HG03342 (cell line): ENCODE results near the gene AMELX.

Experiments
- ATAC-seq: cut with Tn5 transposase; IDR thresholded peaks from one replicate; pipeline ENCODE4 v1.9.1; 2021; ENCODE audit warnings: mild to moderate bottlenecking, moderate library complexity; ENCODE audit not compliant: unreplicated experiment

AMELX gene

DNA sequence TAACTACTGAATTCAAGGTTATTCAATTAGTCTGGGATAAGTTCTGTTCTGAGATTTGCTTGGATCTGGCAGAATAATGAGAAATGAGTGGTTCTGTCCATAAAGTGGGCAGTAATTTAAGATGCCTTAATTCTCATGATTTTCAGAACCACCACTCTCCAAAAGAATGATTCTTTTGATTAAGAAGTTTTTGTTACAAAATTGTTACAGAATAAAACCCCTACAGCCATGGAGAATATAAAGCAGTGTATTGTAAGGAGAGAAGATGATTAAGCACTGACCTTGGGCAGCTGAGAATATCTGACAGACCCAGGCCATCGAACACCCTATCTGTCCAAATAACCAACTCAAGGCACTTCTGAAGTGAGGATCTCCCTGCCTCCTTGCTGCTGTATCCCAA is 12.4 kb downstream of the AMELX start:
- ATAC-seq: no peak

DNA sequence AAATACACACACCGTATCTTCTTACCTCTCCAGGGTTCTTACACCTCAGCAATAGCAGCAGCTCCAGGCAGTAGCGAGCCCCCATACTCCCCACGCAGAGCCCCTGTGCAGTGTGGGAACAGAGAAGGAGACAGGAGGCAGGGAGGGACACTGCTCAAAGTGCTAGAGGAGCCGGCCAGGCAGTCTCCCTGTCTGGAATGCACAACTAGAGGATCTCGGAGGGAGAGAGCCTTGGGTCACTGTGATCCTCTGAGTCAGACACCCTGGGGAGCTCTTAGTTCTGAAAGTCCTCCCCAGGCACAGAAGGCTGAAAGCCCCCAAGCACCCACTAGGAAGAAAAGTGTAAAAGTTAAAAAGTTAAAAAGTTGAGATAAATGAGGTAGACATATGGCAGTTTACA is 16.0 kb downstream of the AMELX start:
- no peak for ATAC-seq

DNA sequence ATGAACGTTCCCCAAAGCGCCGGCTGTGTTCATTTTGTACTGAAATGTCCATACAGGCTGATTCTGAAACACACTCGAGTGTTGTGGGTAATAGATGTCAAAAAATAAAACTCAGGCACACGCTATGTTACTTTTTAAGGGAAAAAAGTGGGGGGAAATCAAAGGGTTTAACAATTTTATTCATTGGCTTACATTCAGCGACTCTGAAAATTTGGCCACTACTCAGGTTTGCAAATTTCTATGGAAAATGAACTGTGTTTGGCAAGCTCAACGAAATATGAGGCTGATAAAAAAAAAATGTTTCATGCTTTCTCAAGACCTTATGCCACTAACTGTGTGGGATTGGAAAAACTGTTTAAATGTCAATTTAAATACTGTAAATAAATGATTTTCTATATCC is 18.5 kb downstream of the AMELX start:
- ATAC-seq: no peak

DNA sequence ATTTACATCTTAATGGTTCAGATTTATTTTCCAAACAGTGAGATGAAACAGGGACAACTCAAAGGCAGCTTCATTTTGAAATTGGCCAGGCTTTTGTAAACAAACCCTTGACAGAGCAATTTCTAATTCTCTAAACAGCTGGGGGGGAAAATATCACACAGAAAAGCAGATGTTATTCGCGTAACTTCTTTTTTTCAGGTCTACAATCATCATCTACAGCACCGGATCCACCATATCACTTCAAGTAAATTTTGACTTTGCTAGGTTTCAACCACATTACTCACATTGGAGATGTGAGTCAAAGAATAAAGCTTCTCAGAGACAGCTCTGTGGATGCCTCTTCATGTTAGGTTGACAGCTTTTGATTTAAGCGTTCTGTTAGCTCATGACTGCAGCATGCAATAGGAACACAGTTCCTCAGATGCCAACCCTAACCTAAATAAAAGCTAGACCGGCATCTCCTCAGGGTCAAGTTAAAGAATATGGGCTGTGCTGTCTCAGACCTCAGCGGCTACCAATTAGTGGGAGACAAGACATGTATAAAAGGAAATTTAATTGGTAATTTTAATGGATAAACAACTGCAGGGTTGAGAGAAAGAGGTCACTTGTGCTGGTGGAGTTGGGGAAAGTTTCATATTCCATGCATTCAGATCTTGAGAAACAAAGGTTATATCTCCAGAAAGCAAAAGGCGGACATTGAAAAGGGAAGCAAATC is 26.8 kb downstream of the AMELX start:
- ATAC-seq: no peak

DNA sequence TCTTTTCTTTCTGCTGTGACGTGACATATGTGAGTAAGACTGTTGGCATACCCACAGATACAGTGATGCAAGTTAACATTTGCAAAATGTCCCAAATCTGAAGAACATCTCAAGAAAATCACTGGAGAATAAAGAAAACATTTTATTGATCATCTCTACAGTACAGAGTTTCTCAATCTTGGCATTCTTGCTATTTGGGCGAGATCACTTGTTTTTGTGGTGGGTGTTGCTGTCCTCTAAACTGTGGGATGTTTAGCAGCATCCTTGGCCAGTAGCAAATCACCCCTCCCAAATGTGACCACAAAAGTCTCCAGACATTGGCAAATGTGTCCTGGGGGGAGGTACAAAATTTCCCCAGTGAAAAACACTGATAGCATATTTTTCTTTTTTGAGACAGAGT is 28.8 kb downstream of the AMELX start:
- ATAC-seq: no peak

DNA sequence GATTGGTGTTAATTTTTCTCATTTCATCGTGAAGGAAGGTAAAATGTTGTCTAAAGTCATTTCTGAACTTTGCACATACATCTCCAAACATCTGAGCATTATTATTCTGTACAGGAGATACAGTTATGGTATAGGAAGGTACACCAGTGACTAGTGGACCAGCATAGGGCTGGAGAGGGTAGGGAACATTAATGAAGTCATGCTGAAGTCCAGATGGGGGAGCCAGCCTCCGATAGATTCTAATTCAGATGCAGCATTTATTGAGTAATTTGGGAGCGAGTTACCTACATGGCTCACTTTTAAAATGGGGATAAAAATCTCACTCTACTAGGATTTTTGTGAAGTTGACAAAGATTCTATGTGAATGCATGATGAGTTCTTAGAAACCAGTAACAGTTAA is 34.9 kb downstream of the AMELX start:
- ATAC-seq: no peak

DNA sequence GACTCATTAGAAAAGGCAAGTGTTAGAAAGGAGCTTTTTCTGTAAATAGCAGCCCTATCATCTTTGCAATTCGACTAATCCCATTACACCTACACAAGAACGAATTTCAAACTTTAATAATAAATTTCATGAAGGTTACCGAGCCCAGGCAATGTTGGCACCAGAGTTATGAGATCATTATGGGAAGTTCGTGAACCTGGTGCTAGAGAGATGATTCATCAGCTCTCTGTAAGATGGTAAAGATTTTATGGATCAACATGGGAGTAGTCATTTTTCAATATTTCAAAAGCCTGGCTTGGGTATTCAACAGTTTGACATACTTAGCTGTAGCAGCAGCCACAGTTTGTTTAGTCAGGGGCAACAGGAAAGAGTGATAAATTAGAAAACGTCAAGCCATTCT is 35.8 kb downstream of the AMELX start:
- ATAC-seq: no peak

DNA sequence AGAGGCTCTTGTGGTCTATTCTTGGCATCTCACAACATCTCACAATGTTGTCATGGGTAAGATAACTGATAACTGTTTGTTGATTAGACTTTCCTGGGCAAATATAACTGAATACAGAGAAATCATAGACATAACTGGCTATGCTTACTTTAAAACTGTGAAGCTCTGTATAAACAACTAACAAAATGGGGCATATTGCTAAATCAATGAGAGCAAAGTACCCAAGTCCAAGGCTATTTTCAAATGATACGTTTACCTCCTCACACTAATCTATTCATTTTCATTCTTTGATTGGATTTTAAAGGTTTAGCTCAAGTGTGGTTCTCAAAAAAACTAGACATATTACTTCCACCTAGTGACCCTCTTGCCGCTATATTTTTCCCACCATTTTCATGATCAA is 38.6 kb downstream of the AMELX start:
- no peak for ATAC-seq

DNA sequence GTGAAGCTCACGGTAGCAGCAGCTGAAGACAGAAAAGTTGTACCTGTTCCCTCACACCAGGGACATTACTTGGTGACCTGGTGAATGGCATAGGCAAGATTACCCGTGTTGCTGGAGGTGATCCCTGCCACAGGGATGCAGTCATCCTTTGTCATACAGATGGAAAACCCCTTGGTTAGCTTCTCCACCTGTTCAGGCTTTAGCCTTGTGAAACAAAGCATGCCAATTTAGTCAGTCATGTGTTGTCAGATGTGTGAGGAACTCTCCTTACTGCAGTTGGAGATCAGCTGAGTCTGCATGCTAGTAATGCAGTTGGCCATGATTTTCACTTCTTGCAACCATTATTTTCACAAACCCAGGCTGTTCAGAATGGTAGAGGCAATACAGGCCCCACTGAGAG is 41.0 kb downstream of the AMELX start:
- ATAC-seq: no peak

DNA sequence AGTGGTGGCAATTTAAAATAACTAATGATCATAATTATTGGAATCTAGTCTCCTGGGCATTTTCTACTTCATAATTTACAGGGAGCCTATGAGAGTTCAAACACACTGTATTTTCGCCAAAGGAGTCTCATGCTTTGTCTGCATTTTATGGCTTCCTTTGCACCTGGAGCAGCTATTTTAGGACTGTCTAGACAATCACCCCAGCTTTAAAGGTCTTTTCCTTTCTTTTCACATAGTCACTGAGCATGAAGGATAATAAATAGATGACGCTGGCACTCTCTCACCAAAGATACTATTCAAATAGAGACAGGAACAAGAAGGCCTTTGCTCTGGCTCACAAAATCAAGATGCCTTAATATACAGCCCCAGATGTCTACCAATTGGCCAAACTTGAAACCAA is 43.0 kb downstream of the AMELX start:
- no peak for ATAC-seq

DNA sequence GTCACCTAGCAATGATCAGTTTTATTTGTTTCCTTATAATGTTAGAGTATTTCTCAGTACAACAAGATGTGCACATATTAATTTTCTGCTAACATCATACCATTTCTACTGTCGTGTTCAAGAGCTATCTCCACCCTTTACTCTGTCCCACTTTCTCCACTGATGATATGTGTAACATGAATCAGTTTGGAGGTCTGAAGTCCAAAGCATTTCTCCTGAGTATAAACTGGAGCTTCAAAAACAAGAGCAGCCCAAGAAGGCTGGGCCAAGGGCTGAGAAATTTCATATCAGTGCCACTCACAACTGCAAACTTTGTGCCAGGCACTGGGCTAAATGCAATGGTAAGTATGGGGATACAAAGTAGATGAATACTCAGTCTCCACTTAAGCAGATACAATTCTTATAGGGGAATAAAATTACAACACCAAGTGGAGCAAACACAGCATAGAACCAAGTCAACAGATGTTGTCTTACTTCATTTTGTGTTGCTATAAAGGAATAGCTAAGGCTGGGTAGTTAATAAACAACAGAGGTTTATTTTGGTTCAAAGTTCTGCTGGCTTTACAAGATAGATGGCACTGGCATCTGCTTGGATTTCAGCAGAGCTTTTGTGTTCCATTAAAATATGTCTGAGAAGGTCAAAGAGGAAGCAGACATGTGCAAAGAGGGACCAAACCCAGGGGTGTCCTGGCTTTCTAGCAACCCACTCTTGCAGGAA is 44.2 kb downstream of the AMELX start:
- ATAC-seq: no peak

DNA sequence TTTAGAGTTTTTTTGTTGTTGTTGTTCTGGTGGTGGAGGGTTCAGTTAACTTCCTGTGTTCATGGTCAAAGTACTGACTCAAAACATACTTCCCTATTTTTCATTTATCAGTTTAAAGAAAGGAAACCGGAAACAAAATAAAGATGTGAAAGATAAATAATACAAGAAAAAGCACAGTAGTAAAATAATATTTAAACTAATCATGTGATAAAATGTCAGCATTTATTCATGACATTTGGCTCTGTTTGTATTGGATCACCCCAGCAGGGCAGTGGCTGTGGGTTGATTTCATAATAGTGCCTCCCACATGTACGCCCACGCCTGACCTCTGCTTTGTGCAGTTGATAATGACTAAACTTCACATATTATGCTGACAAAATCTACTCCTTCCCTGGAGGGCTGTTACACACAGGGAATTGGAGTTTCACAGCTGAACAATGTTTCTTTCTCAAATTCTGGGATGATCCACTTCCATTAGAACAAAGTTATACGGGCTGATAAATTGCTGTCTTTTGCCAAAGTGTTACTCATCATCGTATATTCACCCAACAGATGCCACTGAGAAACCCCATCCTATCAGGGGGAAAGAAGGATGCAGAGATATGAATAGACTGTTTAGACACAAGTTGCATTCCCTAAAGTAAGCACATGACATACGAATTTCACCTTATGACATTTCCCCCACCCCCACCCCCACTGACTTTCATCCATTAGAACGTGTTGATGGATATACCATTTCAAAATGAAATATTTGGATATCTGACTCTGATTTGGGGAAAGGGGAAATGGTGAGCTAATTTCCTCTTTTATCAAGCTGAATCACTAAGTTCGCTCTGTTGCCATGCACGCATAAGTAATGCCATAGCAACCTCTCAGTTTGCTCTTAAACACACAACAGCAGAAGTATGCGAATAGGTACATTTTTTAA is 48.3 kb downstream of the AMELX start:
- ATAC-seq: peak; percentile 82

DNA sequence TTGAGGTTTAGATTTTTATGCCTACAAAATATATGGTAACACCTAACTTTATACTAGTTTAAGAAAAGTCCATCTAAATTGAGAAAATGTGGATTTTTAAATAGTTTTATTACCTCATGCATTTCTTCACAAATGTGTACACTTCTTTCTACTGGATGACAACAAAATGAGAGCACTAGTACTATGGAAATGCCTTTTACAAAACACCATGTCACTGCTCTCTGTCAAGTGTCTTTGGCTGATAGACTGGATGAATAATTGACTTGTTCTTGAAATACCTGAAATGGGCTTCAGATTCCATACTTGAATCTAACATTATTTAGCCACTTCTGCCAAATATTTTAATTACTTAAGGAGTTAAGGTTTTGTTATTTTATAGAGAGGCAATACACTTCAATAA is 49.5 kb downstream of the AMELX start:
- ATAC-seq: no peak

DNA sequence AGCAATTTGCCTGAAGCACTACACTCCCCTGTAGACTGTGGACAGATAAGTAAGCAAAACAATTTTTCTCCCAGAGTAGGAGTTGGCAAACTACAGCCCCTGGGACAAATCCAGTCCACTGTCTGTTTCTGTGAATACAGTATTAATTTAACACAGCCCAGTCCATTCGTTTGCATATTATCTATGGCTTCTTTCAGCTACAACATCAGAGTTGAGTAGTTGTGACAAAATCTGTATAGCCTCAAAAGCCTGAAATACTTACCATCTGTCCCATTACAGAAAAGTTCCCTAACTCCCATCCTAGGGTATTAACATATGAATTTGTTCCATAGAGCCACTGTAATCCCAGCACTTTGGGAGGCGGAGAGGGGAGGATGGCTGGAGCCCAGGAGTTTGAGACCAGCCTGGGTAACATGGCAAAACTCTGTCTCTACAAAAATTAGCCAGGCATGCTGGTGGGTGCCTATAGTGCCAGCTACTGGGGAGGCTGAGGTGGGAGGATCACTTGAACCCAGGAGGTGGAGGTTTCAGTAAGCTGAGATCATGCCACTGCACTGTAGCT is 53.0 kb downstream of the AMELX start:
- no peak for ATAC-seq

DNA sequence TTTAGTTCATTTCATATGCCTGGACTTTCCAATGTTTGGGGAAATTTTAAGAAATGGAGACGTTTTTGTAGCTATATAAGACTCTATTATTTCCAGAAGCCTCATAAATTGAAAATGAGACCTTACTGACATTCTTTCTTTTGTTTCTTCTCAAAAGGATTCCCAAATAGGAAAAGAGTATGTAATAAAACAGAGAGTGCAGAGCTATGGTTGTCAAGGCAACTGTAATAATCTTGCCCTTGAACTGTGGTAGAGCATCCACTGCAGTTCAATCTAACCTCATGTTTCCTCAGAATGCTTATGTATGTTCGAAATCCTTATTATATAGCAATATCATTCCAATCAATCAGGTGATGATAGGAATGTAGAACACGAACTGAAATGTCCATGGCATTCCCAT is 54.1 kb downstream of the AMELX start:
- no peak for ATAC-seq

DNA sequence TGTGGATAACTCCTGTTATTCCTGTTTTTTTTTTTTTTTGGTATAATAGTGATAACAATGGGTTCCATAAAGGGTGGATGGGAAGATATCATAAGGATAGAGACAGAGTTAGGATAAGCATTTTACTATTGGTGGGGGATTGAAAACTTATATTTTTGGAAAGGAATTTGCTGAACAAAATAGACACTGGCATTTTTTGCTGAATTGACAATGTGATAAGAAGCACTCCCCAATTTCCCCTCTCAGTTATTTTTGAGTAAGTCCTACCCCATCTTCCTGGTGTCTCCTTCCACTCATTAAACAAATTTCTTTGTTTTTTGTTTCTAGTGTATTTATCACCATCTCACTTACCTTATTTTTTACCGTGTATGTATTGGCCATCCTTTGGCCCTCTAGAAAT is 55.8 kb downstream of the AMELX start:
- ATAC-seq: no peak

DNA sequence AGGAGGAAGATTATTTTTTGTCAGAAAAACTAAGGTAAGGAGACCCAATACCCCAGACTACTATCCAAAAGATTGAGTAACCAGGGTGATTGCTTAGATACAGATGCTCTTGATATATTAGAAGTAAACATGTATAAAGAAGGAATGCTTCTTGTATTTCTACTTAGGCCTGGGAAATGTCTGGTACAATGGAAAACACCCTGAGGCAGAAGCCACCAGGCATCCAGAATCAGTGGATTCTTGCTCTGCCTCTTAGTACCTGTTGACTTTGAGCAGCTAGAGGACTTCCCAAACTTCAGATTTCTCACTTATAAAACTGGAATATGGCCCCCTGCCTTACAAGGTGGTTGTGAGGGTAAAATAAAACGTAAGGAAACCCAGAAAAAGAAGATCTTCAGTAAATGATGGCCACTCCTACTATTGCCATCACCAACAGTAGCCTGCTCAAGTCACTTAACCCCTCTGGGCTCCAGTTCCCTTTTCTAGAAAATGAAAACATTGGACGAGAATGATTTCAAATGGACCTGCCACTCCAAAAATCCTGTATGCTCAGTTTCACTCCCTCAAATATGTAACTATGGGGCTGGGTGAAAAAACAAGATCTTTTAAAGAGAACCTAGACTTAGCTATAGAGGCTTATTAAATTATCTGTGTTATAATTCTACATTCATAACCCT is 56.6 kb downstream of the AMELX start:
- no peak for ATAC-seq
